ENCODE measurements around the gene WDR46. TPM values are rescaled to one million over a fixed set of nuclear protein-coding genes. Genes with fewer than 3 reads are reported as not detected.
A peak's percentile ranks its signal among the peaks of the same experiment; 100 is the strongest.

Gene WDR46
- total and polyA plus RNA-seq, 2 of the 13 experiments (the other 11 are each of a cell fraction or from before 2014, with no cell fraction given): 47.4 to 105 TPM

- TF ChIP-seq ZNF207 (IDR thresholded peaks at IDR 0.05; ENCODE audit: borderline replicate concordance) (no peak), SIX4 (CRISPR knock-in tag; IDR thresholded peaks at IDR 0.05) (no peak), ZNF382 (CRISPR knock-in tag; IDR thresholded peaks at IDR 0.05; ENCODE audit: borderline replicate concordance) (no peak), ZNF124 (CRISPR knock-in tag; IDR thresholded peaks at IDR 0.05) (0 out of 2 replicates have a peak, but pooled peaks have one; percentile 13), ZKSCAN5 (CRISPR knock-in tag; IDR thresholded peaks at IDR 0.05) (no peak), HOXA9 (CRISPR knock-in tag; IDR thresholded peaks at IDR 0.05; ENCODE audit: borderline replicate concordance) (no peak), HDAC6 (IDR thresholded peaks at IDR 0.05; ENCODE audit: low read depth, low read length) (no peak), ZBTB25 (CRISPR knock-in tag; IDR thresholded peaks at IDR 0.05) (no peak; the same call in 1 of the 2 replicates), ZNF33A (CRISPR knock-in tag; IDR thresholded peaks at IDR 0.05; ENCODE audit: borderline replicate concordance) (0 out of 2 replicates have a peak, but pooled peaks have one; percentile 77), ZZZ3 (CRISPR knock-in tag; IDR thresholded peaks at IDR 0.05; ENCODE audit: borderline replicate concordance) (no peak), U2AF2 (IDR thresholded peaks at IDR 0.05; ENCODE audit: low read depth, low read length) (0 out of 2 replicates have a peak, but pooled peaks have one; percentile 25), STAG1 (CRISPR knock-in tag; IDR thresholded peaks at IDR 0.05) (no peak), ZNF768 (CRISPR knock-in tag; IDR thresholded peaks at IDR 0.05) (no peak), ZNF274 (CRISPR knock-in tag; IDR thresholded peaks at IDR 0.05) (0 out of 2 replicates have a peak, but pooled peaks have one; percentile 78), SRSF4 (IDR thresholded peaks at IDR 0.05; ENCODE audit: low read depth, low read length, poor library complexity, severe bottlenecking) (no peak), HOXD1 (CRISPR knock-in tag; IDR thresholded peaks at IDR 0.05) (no peak), CCAR2 (optimal IDR thresholded peaks at IDR 0.05; ENCODE audit: low read depth, low read length) (no peak), ZMAT5 (CRISPR knock-in tag; IDR thresholded peaks at IDR 0.05; ENCODE audit: borderline replicate concordance, low read depth) (no peak), IRF9 (CRISPR knock-in tag; IDR thresholded peaks at IDR 0.05; ENCODE audit: borderline replicate concordance) (no peak), SP1 (IDR thresholded peaks at IDR 0.05) (no peak), SP1 (CRISPR knock-in tag; IDR thresholded peaks at IDR 0.05) (no peak; the same call in 1 of the 2 replicates), ZNF232 (CRISPR knock-in tag; IDR thresholded peaks at IDR 0.05; ENCODE audit: borderline replicate concordance) (peak; percentile 19; the same call in 1 of the 2 replicates)
- TF ChIP-seq, protein P1, sequence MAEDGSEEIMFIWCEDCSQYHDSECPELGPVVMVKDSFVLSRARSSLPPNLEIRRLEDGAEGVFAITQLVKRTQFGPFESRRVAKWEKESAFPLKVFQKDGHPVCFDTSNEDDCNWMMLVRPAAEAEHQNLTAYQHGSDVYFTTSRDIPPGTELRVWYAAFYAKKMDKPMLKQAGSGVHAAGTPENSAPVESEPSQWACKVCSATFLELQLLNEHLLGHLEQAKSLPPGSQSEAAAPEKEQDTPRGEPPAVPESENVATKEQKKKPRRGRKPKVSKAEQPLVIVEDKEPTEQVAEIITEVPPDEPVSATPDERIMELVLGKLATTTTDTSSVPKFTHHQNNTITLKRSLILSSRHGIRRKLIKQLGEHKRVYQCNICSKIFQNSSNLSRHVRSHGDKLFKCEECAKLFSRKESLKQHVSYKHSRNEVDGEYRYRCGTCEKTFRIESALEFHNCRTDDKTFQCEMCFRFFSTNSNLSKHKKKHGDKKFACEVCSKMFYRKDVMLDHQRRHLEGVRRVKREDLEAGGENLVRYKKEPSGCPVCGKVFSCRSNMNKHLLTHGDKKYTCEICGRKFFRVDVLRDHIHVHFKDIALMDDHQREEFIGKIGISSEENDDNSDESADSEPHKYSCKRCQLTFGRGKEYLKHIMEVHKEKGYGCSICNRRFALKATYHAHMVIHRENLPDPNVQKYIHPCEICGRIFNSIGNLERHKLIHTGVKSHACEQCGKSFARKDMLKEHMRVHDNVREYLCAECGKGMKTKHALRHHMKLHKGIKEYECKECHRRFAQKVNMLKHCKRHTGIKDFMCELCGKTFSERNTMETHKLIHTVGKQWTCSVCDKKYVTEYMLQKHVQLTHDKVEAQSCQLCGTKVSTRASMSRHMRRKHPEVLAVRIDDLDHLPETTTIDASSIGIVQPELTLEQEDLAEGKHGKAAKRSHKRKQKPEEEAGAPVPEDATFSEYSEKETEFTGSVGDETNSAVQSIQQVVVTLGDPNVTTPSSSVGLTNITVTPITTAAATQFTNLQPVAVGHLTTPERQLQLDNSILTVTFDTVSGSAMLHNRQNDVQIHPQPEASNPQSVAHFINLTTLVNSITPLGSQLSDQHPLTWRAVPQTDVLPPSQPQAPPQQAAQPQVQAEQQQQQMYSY (CRISPR knock-in tag; IDR thresholded peaks at IDR 0.05): no peak
- TF ChIP-seq, protein P2, sequence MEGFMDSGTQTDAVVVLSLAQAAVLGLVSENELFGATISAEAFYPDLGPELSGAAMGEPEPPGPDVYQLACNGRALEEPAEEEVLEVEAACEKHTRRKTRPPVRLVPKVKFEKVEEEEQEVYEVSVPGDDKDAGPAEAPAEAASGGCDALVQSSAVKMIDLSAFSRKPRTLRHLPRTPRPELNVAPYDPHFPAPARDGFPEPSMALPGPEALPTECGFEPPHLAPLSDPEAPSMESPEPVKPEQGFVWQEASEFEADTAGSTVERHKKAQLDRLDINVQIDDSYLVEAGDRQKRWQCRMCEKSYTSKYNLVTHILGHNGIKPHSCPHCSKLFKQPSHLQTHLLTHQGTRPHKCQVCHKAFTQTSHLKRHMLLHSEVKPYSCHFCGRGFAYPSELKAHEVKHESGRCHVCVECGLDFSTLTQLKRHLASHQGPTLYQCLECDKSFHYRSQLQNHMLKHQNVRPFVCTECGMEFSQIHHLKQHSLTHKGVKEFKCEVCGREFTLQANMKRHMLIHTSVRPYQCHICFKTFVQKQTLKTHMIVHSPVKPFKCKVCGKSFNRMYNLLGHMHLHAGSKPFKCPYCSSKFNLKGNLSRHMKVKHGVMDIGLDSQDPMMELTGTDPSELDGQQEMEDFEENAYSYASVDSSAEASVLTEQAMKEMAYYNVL (CRISPR knock-in tag; IDR thresholded peaks at IDR 0.05; ENCODE audit: borderline replicate concordance): no peak
Observed at GRCh38 chr6:33248643-33248931, 40.5 kb downstream of the WDR46 start (continued).
